C4-2B (cell line): ENCODE data around the gene PLPPR2.

Experiments
- ZFX ChIP-seq: fragments of 450-650 bp; IDR thresholded peaks from 2 replicates; pipeline ENCODE4 v1.6.1; 2017
- TF ChIP-seq, protein P1 (sequence below): fragments of 450-650 bp; conservative IDR thresholded peaks from 2 replicates; pipeline ENCODE4 v1.5.1; 2017; ENCODE audit warnings: mild to moderate bottlenecking

DNA sequence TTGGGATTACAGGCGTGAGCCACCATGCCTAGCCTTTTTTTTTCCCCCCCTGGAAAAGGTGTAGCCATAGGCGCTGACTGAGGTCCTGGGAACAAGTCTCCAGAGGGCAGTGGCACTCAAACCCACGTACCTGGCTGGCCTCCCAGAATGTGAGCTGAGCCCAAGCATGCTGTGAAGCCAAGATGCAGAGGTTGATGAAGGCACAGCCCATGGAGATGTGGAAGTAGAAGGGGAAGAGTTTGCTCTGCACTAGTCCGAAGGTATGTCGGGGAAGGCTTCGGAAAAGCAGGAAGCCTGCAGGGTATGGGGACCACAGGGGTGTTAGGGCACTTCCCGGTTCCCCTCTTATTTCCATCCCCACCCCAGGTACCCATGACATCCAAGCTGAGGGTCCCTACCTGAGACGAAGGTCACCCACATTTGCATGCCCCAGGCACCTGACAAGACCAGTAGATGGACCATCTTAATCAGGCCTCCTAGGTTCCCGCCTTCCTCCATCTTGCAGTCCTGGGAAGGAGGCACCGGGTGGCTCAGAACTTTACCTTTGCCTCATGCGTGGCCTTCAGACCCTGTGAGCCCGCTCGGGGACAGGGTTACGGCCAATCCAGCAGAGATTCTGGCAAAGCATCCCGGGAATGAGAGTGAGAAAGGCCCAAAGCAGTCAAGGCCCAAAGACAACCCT lies 10.0 kb upstream of the PLPPR2 start:
- TF ChIP-seq, protein P1, sequence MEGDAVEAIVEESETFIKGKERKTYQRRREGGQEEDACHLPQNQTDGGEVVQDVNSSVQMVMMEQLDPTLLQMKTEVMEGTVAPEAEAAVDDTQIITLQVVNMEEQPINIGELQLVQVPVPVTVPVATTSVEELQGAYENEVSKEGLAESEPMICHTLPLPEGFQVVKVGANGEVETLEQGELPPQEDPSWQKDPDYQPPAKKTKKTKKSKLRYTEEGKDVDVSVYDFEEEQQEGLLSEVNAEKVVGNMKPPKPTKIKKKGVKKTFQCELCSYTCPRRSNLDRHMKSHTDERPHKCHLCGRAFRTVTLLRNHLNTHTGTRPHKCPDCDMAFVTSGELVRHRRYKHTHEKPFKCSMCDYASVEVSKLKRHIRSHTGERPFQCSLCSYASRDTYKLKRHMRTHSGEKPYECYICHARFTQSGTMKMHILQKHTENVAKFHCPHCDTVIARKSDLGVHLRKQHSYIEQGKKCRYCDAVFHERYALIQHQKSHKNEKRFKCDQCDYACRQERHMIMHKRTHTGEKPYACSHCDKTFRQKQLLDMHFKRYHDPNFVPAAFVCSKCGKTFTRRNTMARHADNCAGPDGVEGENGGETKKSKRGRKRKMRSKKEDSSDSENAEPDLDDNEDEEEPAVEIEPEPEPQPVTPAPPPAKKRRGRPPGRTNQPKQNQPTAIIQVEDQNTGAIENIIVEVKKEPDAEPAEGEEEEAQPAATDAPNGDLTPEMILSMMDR = no peak
- TF ChIP-seq ZFX = no peak
